Measurements from ENCODE around the gene RASGRP2.

Gene RASGRP2

GRCh38 chr11:64743591-64744543 lies at the start of gene RASGRP2:
RASGRP2 (minus strand) TSS chr11:64744142; CDS start chr11:64742866, 1,276 bp downstream.
- peak; percentile 40 for DNase-seq (ENCODE audit: low read depth)

- DNase-seq (ENCODE audit: low read depth), result no peak
These were observed 48.5 kb upstream of the RASGRP2 start for GRCh38 chr11:64792482-64792881.

GRCh38 chr11:64791781-64792291 lies 47.9 kb upstream of the RASGRP2 start:
- DNase-seq (ENCODE audit: low read depth), result no peak

GRCh38 chr11:64790205-64791095 lies 46.5 kb upstream of the RASGRP2 start:
- DNase-seq (ENCODE audit: low read depth), result no peak

DNA sequence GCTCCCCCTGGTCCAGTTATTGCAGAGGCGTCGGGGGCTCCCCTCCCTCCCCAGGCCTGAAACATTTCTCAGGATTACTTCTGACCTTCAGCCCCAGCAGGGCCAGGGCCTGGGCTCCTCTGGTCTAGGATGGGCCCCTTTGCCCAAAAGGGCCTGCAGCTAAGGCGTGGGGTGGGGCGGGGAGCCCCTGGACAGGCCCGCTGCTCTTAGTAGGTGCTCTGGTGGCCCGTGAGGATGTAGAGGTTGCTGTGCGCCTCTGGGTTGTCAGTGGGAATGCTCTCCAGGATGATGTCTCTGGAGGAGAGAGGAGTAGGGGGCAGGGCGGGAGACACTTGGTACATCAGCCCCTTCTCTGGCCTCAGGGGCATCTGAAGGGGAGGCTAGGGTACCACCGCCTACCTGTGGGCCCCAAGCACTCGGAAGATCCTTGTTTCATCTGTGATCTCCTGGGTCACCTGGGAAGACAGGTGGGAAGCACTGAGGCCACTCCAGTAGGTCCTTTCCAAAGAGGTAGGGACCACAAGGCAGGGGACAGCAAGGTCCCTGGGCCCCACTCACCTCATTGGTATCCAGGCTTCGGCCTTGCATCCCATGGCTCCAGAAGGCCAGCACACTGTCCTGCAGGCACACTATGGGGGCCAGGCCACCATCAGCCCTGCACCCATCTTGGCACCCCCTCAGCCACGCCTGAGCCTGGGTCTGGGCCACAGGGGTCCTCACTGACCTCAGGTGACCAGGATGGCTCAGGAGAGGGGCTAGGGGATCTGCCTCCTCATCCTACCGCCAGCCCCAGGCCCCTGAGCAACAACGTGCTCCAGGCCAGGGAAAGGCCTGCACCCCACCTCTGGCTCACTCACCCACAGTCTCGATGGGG lies 45.6 kb upstream of the RASGRP2 start:
- no peak for DNase-seq (ENCODE audit: low read depth)

DNA sequence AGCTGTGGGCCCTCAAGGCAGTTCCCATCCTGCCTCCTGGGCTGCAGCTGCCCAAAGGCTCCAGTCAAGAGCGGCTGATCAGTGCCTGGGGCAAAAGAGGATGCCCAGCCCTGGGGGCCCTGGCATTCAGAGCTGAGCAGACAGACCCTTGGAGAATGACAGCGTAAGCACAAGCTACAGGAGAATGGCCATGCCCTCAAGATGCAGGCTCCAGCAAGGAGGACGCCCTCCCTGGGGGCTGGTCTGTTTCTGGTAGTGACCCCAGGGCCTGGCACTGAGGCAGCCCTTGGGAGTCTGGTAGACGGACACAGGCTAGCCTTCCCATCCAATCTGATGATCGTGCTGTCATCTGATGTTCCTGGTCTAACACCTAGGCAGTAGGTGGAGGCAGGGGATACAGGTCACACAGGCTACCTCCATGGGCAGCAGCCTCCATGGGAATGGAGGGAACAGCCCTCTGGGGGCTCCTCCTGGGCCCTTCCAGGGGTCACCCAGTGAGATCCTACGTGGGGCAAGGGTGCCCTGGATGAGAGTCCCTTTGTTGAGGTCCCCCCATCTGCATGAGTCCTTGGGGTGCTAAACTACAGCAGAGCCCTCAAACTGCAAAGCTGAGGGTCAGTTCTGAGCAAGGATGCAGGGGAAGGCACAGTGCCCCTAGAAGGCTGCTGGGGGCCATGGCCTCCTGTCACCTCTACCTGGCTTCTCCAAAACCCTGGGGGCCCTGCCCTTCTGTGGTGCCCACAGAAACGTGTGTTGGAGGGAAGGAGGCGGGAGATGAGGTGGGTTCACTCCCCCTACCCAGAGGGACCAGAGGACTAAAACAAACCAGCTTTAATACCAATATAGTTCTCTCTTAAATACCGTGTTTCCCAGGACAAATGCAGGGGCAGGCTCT lies 44.6 kb upstream of the RASGRP2 start:
- no peak for DNase-seq (ENCODE audit: low read depth)

DNA sequence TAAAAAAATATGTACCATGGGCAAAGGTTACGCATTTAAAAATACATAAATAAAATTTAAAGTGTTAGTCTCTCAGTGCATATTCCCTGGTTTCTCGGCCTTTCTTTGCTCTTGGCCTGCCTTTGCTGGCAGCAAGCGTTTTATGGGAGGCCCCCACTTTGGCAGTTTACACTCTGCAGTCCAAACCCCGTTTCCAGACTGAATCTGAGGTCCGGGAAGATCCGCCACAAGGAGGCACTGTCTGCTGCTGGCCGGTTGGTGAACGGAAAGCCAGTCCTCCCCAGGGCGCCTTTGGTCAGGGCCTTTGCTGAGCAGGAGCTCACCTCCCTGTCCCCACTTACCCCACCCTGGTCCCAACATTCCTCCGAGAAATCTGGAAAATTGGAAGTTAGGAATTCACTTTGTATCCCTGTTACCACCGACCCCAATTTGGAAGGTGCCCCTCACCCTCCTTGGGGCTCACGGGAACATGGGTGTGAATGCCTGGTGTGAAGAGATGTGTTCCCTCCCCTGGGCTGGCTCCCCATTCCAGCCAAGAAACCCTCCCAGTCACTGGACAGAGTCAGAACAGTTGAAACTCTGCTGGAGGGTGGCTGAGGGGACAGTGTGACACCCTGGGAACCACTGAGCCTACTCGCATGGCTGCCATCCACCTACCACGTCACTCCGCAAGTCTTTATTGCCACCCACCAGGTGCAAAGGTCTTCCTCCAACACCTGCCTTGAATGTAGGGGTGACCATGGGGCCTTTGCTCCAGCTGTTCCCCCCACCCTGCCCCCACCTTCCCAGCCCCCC lies 43.8 kb upstream of the RASGRP2 start:
- peak; percentile 54 for DNase-seq (ENCODE audit: low read depth)

DNA sequence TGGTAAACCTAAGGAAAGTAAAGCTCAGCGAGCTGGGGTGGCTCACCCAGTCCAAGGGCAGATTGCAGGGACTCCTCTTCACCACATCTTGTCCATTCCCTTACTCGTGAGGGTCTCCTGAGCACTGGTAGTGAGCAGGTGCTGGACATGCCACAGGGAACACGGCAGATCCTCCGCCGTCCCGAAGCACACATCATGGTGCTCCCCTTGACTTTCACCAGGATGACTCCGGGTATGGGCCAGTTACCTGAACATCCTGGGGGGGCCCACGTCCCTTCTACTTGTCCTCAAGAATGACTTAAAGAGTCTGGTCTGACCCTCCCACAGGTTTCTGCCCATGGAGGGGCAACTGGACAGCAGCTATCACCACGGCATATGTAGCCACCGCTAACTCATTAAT lies 42.4 kb upstream of the RASGRP2 start:
- no peak for DNase-seq (ENCODE audit: low read depth)

GRCh38 chr11:64784813-64785581 lies 41.1 kb upstream of the RASGRP2 start:
- DNase-seq (ENCODE audit: low read depth), result no peak

- DNase-seq (ENCODE audit: low read depth), result peak; percentile 99
These were observed 34.7 kb upstream of the RASGRP2 start, which contains the start of gene SF1 for GRCh38 chr11:64778473-64779298. SF1 (minus strand) TSS chr11:64778542; CDS start chr11:64778392, 150 bp downstream.

GRCh38 chr11:64778223-64778472 lies 34.2 kb upstream of the RASGRP2 start:
- no peak for DNase-seq (ENCODE audit: low read depth)

- peak; percentile 86 for DNase-seq (ENCODE audit: low read depth)
These were observed 33.7 kb upstream of the RASGRP2 start for GRCh38 chr11:64777449-64778222.

- no peak for DNase-seq (ENCODE audit: low read depth)
These were observed 32.9 kb upstream of the RASGRP2 start for GRCh38 chr11:64776875-64777274.

DNA sequence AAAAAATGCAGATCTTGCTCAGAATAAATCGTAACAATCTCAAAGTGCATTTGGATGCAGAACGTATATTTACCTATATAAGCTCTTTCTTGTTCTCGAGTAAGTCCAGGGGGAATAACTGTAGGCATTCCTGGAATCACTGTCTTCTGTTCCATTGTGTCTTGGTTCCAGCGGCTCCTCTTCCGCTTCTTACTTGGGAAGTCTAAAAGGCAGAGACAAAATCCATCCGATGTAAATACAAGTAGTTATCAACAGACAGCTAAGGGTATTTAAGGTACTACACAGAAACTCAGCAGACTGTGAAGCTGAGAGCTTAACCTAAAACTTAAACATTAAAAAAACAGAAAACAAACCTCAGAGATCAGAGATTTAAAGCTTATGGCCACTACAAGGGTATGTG lies 32.5 kb upstream of the RASGRP2 start:
- no peak for DNase-seq (ENCODE audit: low read depth)

DNA sequence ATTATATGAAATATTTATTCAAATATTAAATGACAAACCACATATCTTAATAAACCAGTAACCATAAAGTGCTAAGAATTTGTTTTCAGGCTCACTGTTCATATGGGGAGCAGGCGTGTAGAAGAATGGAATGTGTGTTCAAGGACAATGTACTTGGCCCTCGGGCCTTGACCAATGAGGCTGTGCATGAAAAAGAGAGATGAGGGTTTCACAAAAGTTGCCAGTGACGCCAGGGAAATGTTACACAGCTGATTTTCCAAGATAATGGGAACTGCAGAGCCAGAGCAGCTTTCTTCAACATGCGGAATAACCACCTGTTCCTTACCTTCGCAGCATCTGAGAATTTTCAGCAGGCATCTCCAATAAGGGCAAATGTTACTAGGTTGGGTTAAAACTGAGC lies 30.2 kb upstream of the RASGRP2 start:
- DNase-seq (ENCODE audit: low read depth), result no peak

- DNase-seq (ENCODE audit: low read depth), result no peak
These were observed 28.5 kb upstream of the RASGRP2 start for GRCh38 chr11:64772303-64773018.

DNA sequence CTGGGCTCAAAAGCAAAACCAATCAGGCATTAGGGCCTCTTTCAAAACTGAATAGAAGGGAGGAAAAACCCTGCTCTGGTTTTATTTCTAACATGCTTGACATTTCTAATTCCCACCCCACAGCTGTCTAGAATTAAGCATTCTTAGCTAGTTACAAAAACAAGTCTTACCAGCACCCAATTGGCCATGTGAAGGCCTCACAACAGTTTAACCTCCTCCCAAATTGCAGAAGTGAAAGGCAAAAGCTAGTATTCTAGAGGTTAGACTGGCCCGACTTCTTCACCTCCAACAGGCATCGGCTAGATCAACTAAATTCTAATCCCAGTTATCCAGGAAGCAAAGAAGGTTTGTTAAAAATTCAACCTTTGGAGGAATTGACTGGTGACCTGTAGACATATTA lies 27.9 kb upstream of the RASGRP2 start:
- no peak for DNase-seq (ENCODE audit: low read depth)

Measured in iris pigment epithelial cell (primary cell).